ENCODE data around the gene NCF2. TPM values are rescaled to one million over a fixed set of nuclear protein-coding genes. Genes with fewer than 3 reads are reported as not detected.

NCF2 gene
- total RNA-seq, 1 donor from 2014 or later, result not detected

DNA sequence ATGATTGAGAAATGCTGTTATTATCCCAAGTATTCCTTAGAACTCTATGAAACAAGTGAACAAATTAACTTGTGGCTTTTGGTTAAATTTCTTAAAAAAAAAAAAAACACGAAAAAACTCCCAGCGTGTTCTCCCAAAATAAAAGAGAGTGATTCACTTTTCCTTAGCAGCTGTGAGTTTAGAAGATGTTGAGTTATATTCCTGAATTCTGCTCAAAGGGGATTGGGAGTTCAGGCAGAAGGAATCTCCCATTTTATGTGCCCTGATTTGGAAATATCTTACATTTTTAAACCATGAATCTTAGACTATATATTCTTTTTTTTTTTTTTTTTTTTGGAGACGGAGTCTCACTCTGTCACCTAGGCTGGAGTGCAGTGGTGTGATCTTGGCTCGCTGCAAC lies 83.7 kb downstream of the NCF2 start:
- TF ChIP-seq, protein P1, sequence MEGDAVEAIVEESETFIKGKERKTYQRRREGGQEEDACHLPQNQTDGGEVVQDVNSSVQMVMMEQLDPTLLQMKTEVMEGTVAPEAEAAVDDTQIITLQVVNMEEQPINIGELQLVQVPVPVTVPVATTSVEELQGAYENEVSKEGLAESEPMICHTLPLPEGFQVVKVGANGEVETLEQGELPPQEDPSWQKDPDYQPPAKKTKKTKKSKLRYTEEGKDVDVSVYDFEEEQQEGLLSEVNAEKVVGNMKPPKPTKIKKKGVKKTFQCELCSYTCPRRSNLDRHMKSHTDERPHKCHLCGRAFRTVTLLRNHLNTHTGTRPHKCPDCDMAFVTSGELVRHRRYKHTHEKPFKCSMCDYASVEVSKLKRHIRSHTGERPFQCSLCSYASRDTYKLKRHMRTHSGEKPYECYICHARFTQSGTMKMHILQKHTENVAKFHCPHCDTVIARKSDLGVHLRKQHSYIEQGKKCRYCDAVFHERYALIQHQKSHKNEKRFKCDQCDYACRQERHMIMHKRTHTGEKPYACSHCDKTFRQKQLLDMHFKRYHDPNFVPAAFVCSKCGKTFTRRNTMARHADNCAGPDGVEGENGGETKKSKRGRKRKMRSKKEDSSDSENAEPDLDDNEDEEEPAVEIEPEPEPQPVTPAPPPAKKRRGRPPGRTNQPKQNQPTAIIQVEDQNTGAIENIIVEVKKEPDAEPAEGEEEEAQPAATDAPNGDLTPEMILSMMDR (conservative IDR thresholded peaks at IDR 0.05), result no peak
- no peak for DNase-seq (ENCODE audit: low read depth, low spot score)
- Mint-ChIP-seq H3K9me3 (no peaks in the 10 kb centered on the region), H3K4me3 (no peak overlapping the region), H3K36me3 (ENCODE audit: low read depth) (no peaks in the 10 kb centered on the region), H3K27me3 (ENCODE audit: low read depth) (no peaks in the 10 kb centered on the region), H3K4me1 (peaks cover 6% of the 10 kb centered on the region), H3K27ac (ENCODE audit: unreplicated experiment) (no peak overlapping the region)

Other genes with a start within 250 kb of the NCF2 start
- gene NMNAT2, start 172.1 kb downstream of the NCF2 start, total RNA-seq, result 3.2 and 4.5 TPM in 2 replicates
- gene SMG7, start 118.0 kb downstream of the NCF2 start, total RNA-seq, result 72.4 and 80.3 TPM in 2 replicates
- 87.0 and 94.6 TPM in 2 replicates for gene ARPC5, start 45.3 kb upstream of the NCF2 start, total RNA-seq
- gene APOBEC4, start 62.9 kb upstream of the NCF2 start, total RNA-seq, result not detected in 2 replicates
- gene RGL1, start 214.7 kb upstream of the NCF2 start, total RNA-seq, result 13.3 and 13.6 TPM in 2 replicates

Measured in neural crest cell (in vitro differentiated cells).